ENCODE data around the gene DMPK. TPM values are rescaled to one million over a fixed set of nuclear protein-coding genes. Genes with fewer than 3 reads are reported as not detected.

Gene DMPK
- total and polyA plus RNA-seq, 9 of the 15 experiments (the other 6 are each of a cell fraction or from before 2014, with no cell fraction given): 0.24 to 31.3 (median 7.3) TPM

DNA sequence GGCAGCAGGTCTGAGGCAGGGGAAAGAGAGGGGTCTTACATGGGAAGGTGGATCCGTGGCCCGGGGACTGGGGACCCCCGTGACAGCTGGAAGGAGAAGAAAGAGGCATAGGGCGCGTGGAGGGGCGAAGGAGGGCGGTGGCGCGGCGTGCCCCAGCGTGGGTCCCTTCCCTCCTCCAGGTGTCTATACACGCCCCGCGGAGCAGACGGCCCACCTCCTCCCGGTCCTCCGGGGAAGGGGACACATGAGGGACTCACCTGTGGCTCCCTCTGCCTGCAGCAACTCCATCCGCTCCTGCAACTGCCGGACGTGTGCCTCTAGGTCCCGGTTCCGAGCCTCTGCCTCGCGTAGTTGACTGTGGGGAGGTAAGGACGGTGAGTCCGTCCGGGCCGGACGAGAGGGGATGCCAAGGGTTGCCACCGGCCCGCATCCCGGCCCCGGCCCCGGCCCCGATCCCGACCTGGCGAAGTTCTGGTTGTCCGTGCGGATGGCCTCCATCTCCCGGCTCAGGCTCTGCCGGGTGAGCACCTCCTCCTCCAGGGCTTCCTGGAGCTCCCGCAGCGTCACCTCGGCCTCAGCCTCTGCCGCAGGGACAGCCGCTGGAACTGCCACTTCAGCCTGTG, 10.9 kb downstream of the DMPK start:
- Histone ChIP-seq H3K4me1 (replicated peaks in 1 of 2; ENCODE audit: control insufficient read depth in 2 of 2, insufficient read depth in 2 of 2, low read length in 2 of 2) (peaks cover 10 to 60% of the 10 kb centered on the region in 2 experiments; a peak in 4 of 5 replicates), H3K4me2 (ENCODE audit: insufficient read depth, low read length) (peak overlapping the region; percentile 92), H2AFZ (ENCODE audit: low read depth, low read length) (no peak overlapping the region), H3K9ac (ENCODE audit: insufficient read depth in 1 of 2, low read depth in 2 of 2, low read length in 2 of 2) (peak overlapping the region; percentile 28 to 89; a peak in 3 of 4 replicates), H4K20me1 (replicated peaks; ENCODE audit: control insufficient read depth, insufficient read depth, low read length) (no peaks in the 10 kb centered on the region), H3K4me3 (peak overlapping the region; percentile 56; the same call in 1 of the 2 replicates), H3K27ac (ENCODE audit: extremely low read depth, low read depth, low read length) (peak overlapping the region; percentile 50; the same call in 1 of the 3 replicates), H3K36me3 (ENCODE audit: control insufficient read depth, insufficient read depth, low read length) (peaks cover 14% of the 10 kb centered on the region; the same call in 1 of the 3 replicates), H3K9me3 (replicated peaks; ENCODE audit: control insufficient read depth, insufficient read depth, low read depth, low read length) (no peaks in the 10 kb centered on the region), H3K79me2 (ENCODE audit: control insufficient read depth, insufficient read depth, low read length) (peaks cover 17% of the 10 kb centered on the region; the same call in 2 of the 3 replicates), H3K9me1 (ENCODE audit: control insufficient read depth, insufficient read depth, low read length) (no peaks in the 10 kb centered on the region), H3K27me3 (ENCODE audit: control insufficient read depth in 2 of 2, insufficient read depth in 2 of 2, low read length in 2 of 2) (no peaks in the 10 kb centered on the region)
- no TSS peak for BruUV-seq (replicated peaks)
- DNase-seq (ENCODE audit: extremely low read depth in 1 of 4, low spot score in 3 of 4) (no peak), FAIRE-seq (no peak), ATAC-seq (no peak)
- intact Hi-C loops (cut with micrococcal nuclease): no loop called here
- in situ Hi-C loops (cut with MboI): no loop called here
- TF ChIP-seq FIP1L1 (IDR thresholded peaks at IDR 0.05; ENCODE audit: low read depth, low read length, poor library complexity, severe bottlenecking) (peak; percentile 54), RFX7 (CRISPR knock-in tag; IDR thresholded peaks at IDR 0.05) (no peak), POLR2G (IDR thresholded peaks at IDR 0.05; ENCODE audit: low read depth, low read length) (peak; percentile 68)
- CTCF ChIA-PET (ENCODE audit: low intra/inter-chr PET ratio): interaction anchor here (2.9 kb wide), 1 partner anchor 28 kb away, joined by 22 read pairs; no protein-coding TSS in a partner anchor
- POLR2A ChIA-PET: interaction anchor here (0.6 to 5.9 kb wide), 7 partner anchors 11 to 131 kb away, joined by 3 to 70 read pairs (median 7); partner anchors contain the start of genes DMPK, DMWD, MYPOP and QPCTL
- 61% methylated on average over 16 of the region's 46 CpGs for WGBS (ENCODE audit: insufficient coverage, low coverage, missing lambda C conversion rate)

Data from K562 (cell line).